Tibial artery (tissue), 4 donors: ENCODE data around the gene NBL1.

Experiments used
- DNase-seq, 2 donors: peaks; one replicate each; pipeline ENCODE4 v3.0.0-alpha.2; 2019
- H3K27ac ChIP-seq, 2 donors: fragments of 200-600 bp; sonication (generic) in 1 of 2; 1 replicate in 1 of 2; 2 replicates in 1 of 2; pipeline ENCODE4 v1.5.1; 2018 to 2019; ENCODE audit warnings: mild to moderate bottlenecking in 1 of 2
- H3K27me3 ChIP-seq, 2 donors: fragments of 200-600 bp; sonication (generic) in 1 of 2; one replicate each; pipeline versions ENCODE4 v1.5.1 to v1.6.0; 2016 to 2019
- H3K36me3 ChIP-seq, 3 donors: fragments of 200-600 bp; sonication (generic) in 2 of 3; one replicate each; pipeline ENCODE4 v1.5.1; 2016 to 2019; ENCODE audit warnings: mild to moderate bottlenecking in 2 of 3
- H3K4me1 ChIP-seq, 4 donors: fragments of 200-600 bp; sonication (generic) in 2 of 4; 1 replicate in 3 of 4; 2 replicates in 1 of 4; pipeline ENCODE4 v1.5.1; 2016 to 2019
- H3K4me3 ChIP-seq, 2 donors: fragments of 200-600 bp; sonication (generic) in 1 of 2; 1 replicate in 1 of 2; 2 replicates in 1 of 2; pipeline ENCODE4 v1.5.1; 2018 to 2019; ENCODE audit warnings: mild to moderate bottlenecking in 2 of 2
- H3K9me3 ChIP-seq, 3 donors: fragments of 200-600 bp; sonication (generic) in 1 of 3; one replicate each; pipeline ENCODE4 v1.5.1; 2016 to 2019
- CTCF ChIP-seq, 2 experiments: fragments of 200-600 bp in 1 of 2; fragments of 450-650 bp in 1 of 2; IDR thresholded peaks; one replicate each; pipeline ENCODE4 v1.5.1; 2017 to 2019; ENCODE audit warnings: antibody characterized with exemption in 2 of 2, mild to moderate bottlenecking in 1 of 2, moderate library complexity in 1 of 2
- intact Hi-C: fragments of 100-400 bp; cut with DNase I; formaldehyde crosslinking; loops from one replicate; pipeline ENCODE4 v1.15.0; 2023; ENCODE audit warnings: low total_unique reads

The NBL1 gene

GRCh38 chr1:19684677-19685076, 40.6 kb downstream of the NBL1 start:
- no peaks in the 10 kb centered on the region for H3K4me1 ChIP-seq
- no peak for DNase-seq
- peaks cover 27 to 89% (median 54%) of the 10 kb centered on the region in 3 donors for H3K36me3 ChIP-seq
- no peaks in the 10 kb centered on the region for H3K27me3 ChIP-seq
- H3K9me3 ChIP-seq = no peaks in the 10 kb centered on the region
- TF ChIP-seq CTCF (IDR thresholded peaks at IDR 0.05) = no peak
- no peak overlapping the region for H3K27ac ChIP-seq
- intact Hi-C loops = no loop called here
- H3K4me3 ChIP-seq = no peak overlapping the region

GRCh38 chr1:19685994-19686393, 41.9 kb downstream of the NBL1 start:
- Histone ChIP-seq H3K4me1 (no peaks in the 10 kb centered on the region), H3K27ac (no peak overlapping the region), H3K4me3 (no peak overlapping the region), H3K36me3 (peaks cover 33 to 89% (median 63%) of the 10 kb centered on the region in 3 donors), H3K9me3 (no peaks in the 10 kb centered on the region), H3K27me3 (no peaks in the 10 kb centered on the region)
- intact Hi-C loops = no loop called here
- TF ChIP-seq CTCF (IDR thresholded peaks at IDR 0.05) = no peak
- DNase-seq = no peak

DNA sequence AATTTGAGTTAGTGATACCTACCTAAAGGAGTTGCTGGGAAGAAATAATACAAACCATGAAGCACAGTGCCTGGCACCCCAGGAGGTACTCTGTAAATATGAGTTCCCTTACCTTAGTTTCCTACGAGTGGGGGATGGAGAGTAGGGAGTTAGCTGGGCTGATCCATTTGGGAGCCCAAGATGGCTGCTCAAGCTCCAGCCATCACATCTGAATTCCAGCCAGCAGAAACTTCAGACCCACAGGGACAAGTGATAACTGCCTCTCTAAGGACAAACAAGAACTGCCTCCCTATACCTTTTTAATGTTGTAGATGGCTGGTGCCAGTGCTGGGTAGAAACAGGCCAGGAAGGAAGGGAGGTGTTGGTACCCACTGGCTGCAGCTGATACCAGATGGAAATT, 43.3 kb downstream of the NBL1 start:
- TF ChIP-seq CTCF (IDR thresholded peaks at IDR 0.05) = no peak
- Histone ChIP-seq H3K27ac (no peak overlapping the region), H3K36me3 (peaks cover 30 to 90% (median 71%) of the 10 kb centered on the region in 3 donors), H3K9me3 (no peaks in the 10 kb centered on the region), H3K4me1 (no peaks in the 10 kb centered on the region), H3K4me3 (no peak overlapping the region), H3K27me3 (no peaks in the 10 kb centered on the region)
- DNase-seq = no peak
- intact Hi-C loops = no loop called here

GRCh38 chr1:19688041-19688842, 44.1 kb downstream of the NBL1 start:
- no peaks in the 10 kb centered on the region for H3K4me1 ChIP-seq
- no peak overlapping the region for H3K4me3 ChIP-seq
- no peaks in the 10 kb centered on the region for H3K27me3 ChIP-seq
- H3K36me3 ChIP-seq = peaks cover 27 to 89% (median 63%) of the 10 kb centered on the region in 3 donors
- no peak overlapping the region for H3K27ac ChIP-seq
- DNase-seq = no peak
- no peaks in the 10 kb centered on the region for H3K9me3 ChIP-seq
- intact Hi-C loops = no loop called here
- TF ChIP-seq CTCF (IDR thresholded peaks at IDR 0.05) = no peak

DNA sequence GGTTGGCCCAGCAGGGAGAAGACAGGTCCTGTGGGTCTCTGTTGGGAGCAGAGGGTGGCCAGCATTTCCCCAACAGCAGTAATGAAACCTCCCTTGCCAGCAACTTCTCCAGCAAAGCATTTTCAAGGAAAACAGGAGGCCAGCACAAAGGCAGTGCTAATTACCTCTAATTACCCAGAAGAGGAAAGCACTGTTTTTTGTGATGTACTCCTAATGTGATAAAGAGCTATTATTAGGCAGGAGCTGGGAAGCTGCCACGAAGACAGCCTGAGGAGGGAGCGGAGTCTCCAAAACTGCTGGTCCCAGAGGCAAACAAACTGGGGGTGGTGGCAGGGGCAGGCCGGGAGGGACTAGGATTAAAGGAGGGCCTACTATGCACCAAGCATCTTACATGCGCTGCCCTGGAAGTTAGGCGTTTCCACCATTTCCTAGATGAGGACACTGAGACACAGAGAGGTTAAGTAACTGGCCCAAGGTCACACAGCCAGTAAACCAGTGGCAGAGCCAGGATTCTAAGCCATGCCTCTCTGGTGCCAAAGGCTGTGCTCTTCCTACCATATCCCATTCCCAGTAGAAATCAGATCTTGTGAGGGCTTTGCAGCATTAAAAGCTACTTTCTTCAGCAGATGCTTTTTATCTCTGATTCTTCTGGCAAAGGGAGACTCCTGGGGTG, 45.1 kb downstream of the NBL1 start:
- TF ChIP-seq CTCF (IDR thresholded peaks at IDR 0.05) = no peak
- no peaks in the 10 kb centered on the region for H3K9me3 ChIP-seq
- DNase-seq = no peak
- H3K4me1 ChIP-seq = no peaks in the 10 kb centered on the region
- no peaks in the 10 kb centered on the region for H3K27me3 ChIP-seq
- intact Hi-C loops = no loop called here
- H3K27ac ChIP-seq = no peak overlapping the region
- H3K36me3 ChIP-seq = peaks cover 36 to 96% (median 71%) of the 10 kb centered on the region in 3 donors
- H3K4me3 ChIP-seq = no peak overlapping the region
